Mesenteric fat pad (tissue), 1 donor: ENCODE data around the gene CDKN2C. TPM values are rescaled to one million over a fixed set of nuclear protein-coding genes. Genes with fewer than 3 reads are reported as not detected.
"Not testable (repeated sequence)": the region's sequence is repeated elsewhere in the genome, so short reads cannot be mapped to it uniquely, and the experiment has no call there.

Experiments
- DNase-seq: peaks from one replicate; pipeline ENCODE4 v3.0.0-alpha.2; 2020; ENCODE audit warnings: low spot score
- long read RNA-seq: library from polyadenylated mRNA; unstranded; transcript quantifications from one replicate; pipeline ENCODE4 v2.0.0, GENCODE V29; 2020
- total RNA-seq: library from RNA; stranded (reverse); fragmentation: NEBNext Ultra II Directional; extraction: Animal tissue kit (Norgen Biotek cat#: 25700); gene quantifications from one replicate; pipeline ENCODE4 v1.2.1, GENCODE V29; 2021
- donor health status: DM: yes; HTN: yes; CAD: no.

The CDKN2C gene
- total RNA-seq: 33.1 TPM
- long read RNA-seq, transcript CDKN2C-202 (2 exons, 1,220 nt): major isoform, 47 of 52 reads
- long read RNA-seq, partial matches to known transcripts: 0 of 52 reads
- long read RNA-seq, other reads (novel, unspliced or antisense): 1 of 52 reads

GRCh38 chr1:50969611-50970508, at the start of gene CDKN2C:
Gene CDKN2C (plus strand): TSS chr1:50970245. CDS start chr1:50970369, 124 bp downstream.
- DNase-seq: no peak

GRCh38 chr1:50920409-50920808, 49.6 kb upstream of the CDKN2C start:
- DNase-seq: no peak

GRCh38 chr1:50921029-50921428, 49.0 kb upstream of the CDKN2C start:
- no peak for DNase-seq

GRCh38 chr1:50923564-50923963, 46.5 kb upstream of the CDKN2C start:
- DNase-seq: no peak

GRCh38 chr1:50929376-50929958, 40.6 kb upstream of the CDKN2C start:
- DNase-seq: no peak

GRCh38 chr1:50930193-50930592, 39.9 kb upstream of the CDKN2C start:
- DNase-seq: no peak

- DNase-seq: no peak
Observed at GRCh38 chr1:50930965-50931737, 38.9 kb upstream of the CDKN2C start.

GRCh38 chr1:50932043-50932442, 38.0 kb upstream of the CDKN2C start:
- DNase-seq: not testable (repeated sequence)

- DNase-seq: not testable (repeated sequence)
Observed at GRCh38 chr1:50933770-50934169, 36.3 kb upstream of the CDKN2C start.

- no peak for DNase-seq
Observed at GRCh38 chr1:50934838-50935237, 35.2 kb upstream of the CDKN2C start.

- not testable (repeated sequence) for DNase-seq
Observed at GRCh38 chr1:50935276-50935675, 34.8 kb upstream of the CDKN2C start.

- DNase-seq: no peak
Observed at GRCh38 chr1:50936321-50936720, 33.7 kb upstream of the CDKN2C start.

GRCh38 chr1:50940291-50940690, 29.8 kb upstream of the CDKN2C start:
- DNase-seq: no peak

GRCh38 chr1:50942334-50942733, 27.7 kb upstream of the CDKN2C start:
- DNase-seq: no peak

- no peak for DNase-seq
Observed at GRCh38 chr1:50949286-50949982, 20.6 kb upstream of the CDKN2C start.

GRCh38 chr1:50950396-50950795, 19.6 kb upstream of the CDKN2C start:
- no peak for DNase-seq

- not testable (repeated sequence) for DNase-seq
Observed at GRCh38 chr1:50952566-50952965, 17.5 kb upstream of the CDKN2C start.

GRCh38 chr1:50955116-50955515, 14.9 kb upstream of the CDKN2C start:
- DNase-seq: no peak

GRCh38 chr1:50959303-50959912, 10.6 kb upstream of the CDKN2C start:
- DNase-seq: no peak
